ENCODE data around the gene TGDS. TPM values are rescaled to one million over a fixed set of nuclear protein-coding genes. Genes with fewer than 3 reads are reported as not detected.

Gene TGDS
- polyA plus RNA-seq, 3 donors, result 18.4 to 23.5 (median 19.5) TPM

DNA sequence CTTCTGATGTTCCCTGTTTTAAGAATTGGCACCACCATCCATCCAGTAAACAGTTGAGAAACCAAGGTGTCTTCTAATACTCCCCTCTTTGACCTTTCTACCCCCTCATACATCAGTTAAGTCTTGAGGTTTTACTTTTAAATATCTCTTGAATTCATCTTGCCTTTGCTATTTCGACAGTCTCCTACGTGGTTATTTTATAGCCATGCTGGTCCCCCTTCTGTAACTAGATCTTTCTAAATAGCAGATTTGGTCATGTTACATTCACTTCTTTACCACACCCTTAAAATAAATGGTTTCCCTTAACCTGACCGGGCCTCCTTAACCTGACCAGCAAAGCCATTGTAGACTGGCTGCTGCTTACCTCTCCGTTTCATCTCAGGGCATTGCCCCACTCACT is 11.1 kb upstream of the TGDS start:
- DNase-seq, result no peak

DNA sequence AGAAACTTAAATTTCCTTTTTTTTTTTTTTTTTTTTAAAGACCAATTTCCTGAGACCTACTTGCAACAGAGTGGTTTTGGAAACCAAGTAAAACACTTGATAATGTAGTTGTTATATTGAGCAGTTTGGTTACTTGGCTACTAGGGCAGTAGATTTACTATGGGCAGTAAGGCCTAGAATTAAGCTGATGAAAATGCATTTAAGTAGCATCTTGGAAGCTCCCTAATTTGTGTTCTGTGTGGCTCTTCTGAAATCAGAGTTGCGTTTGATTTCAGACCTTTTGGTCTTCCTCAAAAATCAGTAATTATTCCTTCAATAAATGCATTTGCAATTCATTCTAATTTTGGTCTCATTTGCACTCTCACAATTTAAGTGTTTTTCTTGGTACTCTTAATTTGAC is 6.5 kb upstream of the TGDS start:
- DNase-seq, result no peak

- peak; percentile 99 for DNase-seq
These were observed 5.8 kb upstream of the TGDS start, which contains the start of gene GPR180 for GRCh38 chr13:94601446-94602431. TSS of gene GPR180 (plus strand) at chr13:94601857. CDS start at chr13:94601928, 71 bp downstream.

- no peak for DNase-seq
These were observed 3.9 kb upstream of the TGDS start for GRCh38 chr13:94599877-94600276.

- DNase-seq, result no peak
These were observed 2.3 kb upstream of the TGDS start for GRCh38 chr13:94598281-94598680.

GRCh38 chr13:94596575-94596971 is 621 bp upstream of the TGDS start:
- DNase-seq, result no peak

GRCh38 chr13:94595001-94595949 is 677 bp downstream of the TGDS start:
- peak; percentile 16 for DNase-seq

DNA sequence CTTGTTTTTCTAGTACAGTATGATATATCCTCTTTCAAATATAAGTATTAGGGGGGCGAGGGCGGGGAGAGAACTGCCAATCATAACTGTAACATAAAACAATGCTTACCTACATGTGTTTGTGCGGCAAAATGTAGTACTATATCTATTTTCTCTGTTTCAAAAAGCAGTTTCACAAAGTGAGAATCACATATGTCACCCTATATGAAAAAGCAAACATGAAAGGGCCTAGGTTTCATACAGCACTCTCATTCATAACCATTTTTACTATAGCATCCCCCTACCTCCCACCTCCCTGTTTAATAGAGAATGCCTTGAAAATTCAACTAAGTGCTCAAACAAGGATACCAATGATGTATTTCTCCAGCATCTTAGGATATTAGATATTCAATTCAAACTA is 5.2 kb downstream of the TGDS start:
- no peak for DNase-seq

DNA sequence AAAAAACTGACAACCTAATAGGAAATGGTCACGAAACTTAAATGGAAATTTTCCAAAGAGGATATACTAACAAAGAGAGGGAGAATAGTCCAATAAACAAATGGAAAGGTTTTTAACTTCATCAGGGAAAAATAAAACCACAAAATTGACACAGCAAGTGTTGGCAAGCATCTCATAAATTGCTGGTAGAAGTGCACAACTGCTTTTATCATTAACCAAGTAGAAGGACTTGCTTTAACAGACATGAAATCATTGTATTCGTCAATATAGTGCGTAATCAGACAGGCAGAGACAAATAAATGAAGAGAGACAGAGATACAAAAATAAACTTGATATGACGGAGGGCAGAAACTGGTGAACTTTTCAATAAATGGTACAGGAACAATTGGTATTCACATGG is 7.4 kb downstream of the TGDS start:
- no peak for DNase-seq

- no peak for DNase-seq
These were observed 9.6 kb downstream of the TGDS start for GRCh38 chr13:94586371-94586770.

- DNase-seq, result no peak
These were observed 10.3 kb downstream of the TGDS start for GRCh38 chr13:94585543-94586101.

DNA sequence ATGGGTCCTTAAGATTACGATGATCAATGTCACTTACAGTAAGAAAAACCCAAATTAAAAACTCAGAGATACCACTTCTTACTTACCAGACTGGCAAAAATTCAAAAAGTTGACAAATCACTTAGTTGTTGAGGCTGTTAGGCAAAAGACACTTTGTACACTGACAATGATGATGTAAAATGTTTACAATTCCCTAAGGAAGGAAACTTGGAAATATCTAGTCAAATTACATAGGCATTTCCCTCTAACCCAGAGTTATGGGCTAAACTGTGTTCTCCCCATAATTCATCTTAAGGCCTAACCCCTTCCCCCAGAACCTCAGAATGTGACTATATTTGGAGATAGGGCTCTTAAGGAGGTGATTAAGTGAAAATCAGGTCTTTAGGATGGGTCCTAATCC is 12.0 kb downstream of the TGDS start:
- DNase-seq, result no peak

DNA sequence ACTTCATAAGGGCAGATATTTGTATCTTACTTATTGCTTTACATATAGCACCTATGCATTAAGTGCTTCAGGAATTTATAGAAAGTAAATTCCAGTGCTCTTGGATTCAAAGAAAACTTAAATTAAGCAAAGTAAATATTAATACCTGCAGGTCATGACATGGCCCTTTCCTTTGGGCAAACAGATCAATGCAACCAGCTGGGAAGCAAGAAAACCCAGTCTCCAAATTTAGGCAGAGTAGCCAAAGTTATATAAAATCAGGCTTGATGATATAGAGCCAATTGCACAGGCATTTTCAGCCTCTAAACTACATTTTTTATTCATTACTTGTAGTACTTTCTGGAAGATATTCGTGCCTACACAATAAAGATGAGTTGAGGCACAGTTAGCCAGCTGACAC is 16.9 kb downstream of the TGDS start:
- DNase-seq, result no peak

DNA sequence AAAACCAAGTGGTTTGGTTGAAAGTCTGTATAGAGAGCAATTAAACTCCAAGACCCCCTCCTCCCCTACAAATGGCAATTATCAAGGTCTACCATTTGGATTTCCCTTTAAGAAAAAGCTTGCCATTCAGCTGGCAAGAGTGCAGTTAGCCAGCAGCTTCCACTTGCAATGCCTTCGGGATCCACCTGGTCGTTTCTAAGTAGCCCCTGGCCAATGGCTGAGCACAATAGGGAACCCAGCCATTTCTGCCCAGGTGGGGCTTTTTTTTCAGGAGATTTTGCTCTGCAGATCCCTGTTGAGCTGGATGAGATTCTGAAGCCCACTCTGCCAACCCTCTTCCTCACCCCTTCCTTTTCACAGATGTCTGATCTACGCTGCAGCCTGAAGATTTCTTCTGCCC is 26.3 kb downstream of the TGDS start:
- no peak for DNase-seq

GRCh38 chr13:94568443-94568842 is 27.5 kb downstream of the TGDS start:
- DNase-seq, result no peak

DNA sequence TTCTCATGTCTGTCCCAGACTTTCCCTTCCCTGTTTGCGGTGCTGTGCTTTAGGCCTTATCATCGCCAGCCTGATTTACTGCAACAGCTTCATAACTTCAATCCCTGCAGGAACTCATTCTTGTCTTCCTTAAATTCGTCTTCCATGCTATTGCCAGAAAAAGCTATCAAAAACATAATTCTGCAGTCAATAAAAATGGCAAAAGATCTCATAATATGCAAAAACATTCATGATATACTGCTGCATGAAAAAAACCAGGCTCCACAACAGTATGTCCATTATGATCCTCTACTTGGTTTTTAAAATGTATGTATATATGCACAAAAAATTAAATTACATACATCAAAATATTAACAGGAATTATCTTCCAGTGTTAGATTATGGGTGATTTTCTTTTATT is 28.4 kb downstream of the TGDS start:
- DNase-seq, result no peak

GRCh38 chr13:94561126-94561525 is 34.8 kb downstream of the TGDS start:
- no peak for DNase-seq

- no peak for DNase-seq
These were observed 35.8 kb downstream of the TGDS start for GRCh38 chr13:94560116-94560515.

DNA sequence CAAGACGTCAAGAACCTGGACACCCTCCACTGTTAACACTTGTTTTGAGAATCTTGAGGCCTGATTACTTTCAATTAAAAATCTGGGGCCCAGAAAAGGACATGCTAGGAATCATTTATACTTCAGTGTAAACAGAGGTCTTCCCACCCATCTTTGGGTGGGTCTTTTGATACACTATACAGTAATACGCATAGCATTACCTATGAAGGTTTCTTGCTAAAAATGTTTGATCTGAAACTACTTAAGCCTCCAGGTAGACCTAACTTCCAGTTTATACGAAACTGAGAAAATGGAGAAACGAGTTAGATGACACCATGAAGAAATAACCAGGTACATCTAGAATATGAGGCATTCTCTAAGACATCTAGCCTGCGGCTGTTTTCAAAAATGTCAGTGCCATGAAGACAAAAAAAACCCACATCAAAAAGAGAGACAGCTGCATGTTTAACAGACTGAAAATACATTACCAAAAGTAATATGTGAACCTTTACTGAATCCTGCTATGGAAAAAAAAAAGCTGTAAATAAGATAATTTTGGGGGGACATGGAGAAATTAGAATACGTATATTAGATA is 36.6 kb downstream of the TGDS start:
- DNase-seq, result no peak

GRCh38 chr13:94558716-94559115 is 37.2 kb downstream of the TGDS start:
- no peak for DNase-seq

DNA sequence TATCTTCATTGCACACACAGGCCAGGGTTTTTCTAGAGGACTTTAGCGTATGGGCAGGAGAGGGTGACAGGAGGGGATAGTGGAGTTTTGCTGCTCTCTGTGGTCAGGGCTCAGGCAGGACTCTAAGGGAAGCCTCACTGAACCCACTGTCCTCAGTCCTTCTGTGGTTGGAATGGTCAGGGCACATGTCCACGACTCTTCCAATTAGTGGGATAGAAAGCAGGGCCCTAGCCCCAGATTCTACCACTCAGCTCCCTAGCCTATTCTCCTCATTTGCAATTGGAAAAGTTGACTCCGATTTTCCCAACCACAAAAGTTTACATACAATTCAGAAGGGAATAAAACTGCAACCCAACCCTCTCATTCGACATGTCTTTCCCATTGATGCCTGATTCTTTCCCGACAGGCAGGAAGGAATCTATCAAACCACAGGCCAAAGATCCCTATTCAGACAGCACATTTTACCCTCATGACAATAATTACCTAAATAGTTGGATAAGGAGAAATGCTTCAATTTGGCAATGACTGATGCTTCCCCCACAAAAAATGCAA is 38.2 kb downstream of the TGDS start:
- DNase-seq, result no peak

DNA sequence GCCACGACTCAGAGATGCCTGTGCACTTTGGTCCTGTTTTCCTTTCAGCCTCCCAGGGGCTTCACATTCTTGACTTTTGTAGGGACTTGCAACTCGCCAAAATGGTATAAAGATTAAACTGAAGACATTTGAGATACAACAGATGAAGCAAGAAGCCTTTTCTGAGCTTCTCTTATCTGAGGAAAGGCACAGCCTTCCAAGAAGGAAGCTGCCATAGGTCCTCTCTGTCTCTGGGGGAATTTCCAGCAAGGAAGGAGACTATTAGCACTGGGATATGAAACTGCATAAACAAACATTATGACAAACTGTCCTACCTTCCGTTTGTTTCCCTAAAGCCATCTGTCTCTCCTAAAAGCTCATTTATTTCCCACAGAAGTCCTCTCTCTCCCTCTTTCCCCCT is 39.3 kb downstream of the TGDS start:
- no peak for DNase-seq

Measured in renal pelvis (tissue), 4 donors.